GM23338 (cell line): ENCODE results near the gene AKAP13. TPM values are rescaled to one million over a fixed set of nuclear protein-coding genes. Genes with fewer than 3 reads are reported as not detected.

Experiments used
- ATAC-seq: fragments of 200-7000 bp; cut with Tn5 transposase; 3 replicates; pipeline ENCODE4 v1.9.1; 2020
- DNase-seq: peaks from one replicate; pipeline ENCODE4 v3.0.0-alpha.2; 2015; ENCODE audit warnings: low spot score
- H2AFZ ChIP-seq: fragments of 200-600 bp; sonication (generic); 2 replicates; pipeline ENCODE4 v1.8.0; 2016; ENCODE audit warnings: antibody characterized with exemption, mild to moderate bottlenecking, moderate library complexity
- H3F3A ChIP-seq: fragments of 200-600 bp; sonication (generic); replicated peaks from 2 replicates; pipeline ENCODE4 v1.8.0; 2017; ENCODE audit warnings: antibody characterized with exemption, mixed run types, low read depth
- H3K27ac ChIP-seq: fragments of 200-600 bp; sonication (generic); 2 replicates; pipeline ENCODE4 v1.6.1; 2016; ENCODE audit warnings: low read depth
- H3K27me3 ChIP-seq: fragments of 200-600 bp; sonication (generic); 2 replicates; pipeline ENCODE4 v1.8.0; 2016; ENCODE audit warnings: mild to moderate bottlenecking, mixed run types, moderate library complexity; ENCODE audit not compliant: insufficient read depth
- H3K36me3 ChIP-seq: fragments of 200-600 bp; sonication (generic); 2 replicates; pipeline ENCODE4 v1.8.0; 2016; ENCODE audit warnings: mild to moderate bottlenecking; ENCODE audit not compliant: insufficient read depth
- H3K4me1 ChIP-seq: fragments of 200-600 bp; sonication (generic); 2 replicates; pipeline ENCODE4 v1.8.0; 2016; ENCODE audit warnings: mild to moderate bottlenecking, moderate library complexity; ENCODE audit not compliant: insufficient read depth
- H3K4me2 ChIP-seq: fragments of 200-600 bp; sonication (generic); 2 replicates; pipeline ENCODE4 v1.7.1; 2017; ENCODE audit warnings: mixed run types
- H3K4me3 ChIP-seq: fragments of 200-600 bp; sonication (generic); 2 replicates; pipeline ENCODE4 v1.6.1; 2016; ENCODE audit warnings: mixed run types
- H3K79me2 ChIP-seq: fragments of 200-600 bp; sonication (generic); replicated peaks from 2 replicates; pipeline ENCODE4 v1.8.0; 2017; ENCODE audit warnings: mild to moderate bottlenecking; ENCODE audit not compliant: insufficient read depth
- H3K9me2 ChIP-seq: fragments of 200-600 bp; sonication (generic); 2 replicates; pipeline ENCODE4 v1.8.0; 2017; ENCODE audit not compliant: insufficient read depth
- H4K20me1 ChIP-seq: fragments of 200-600 bp; sonication (generic); replicated peaks from 2 replicates; pipeline ENCODE4 v1.8.0; 2017; ENCODE audit warnings: mild to moderate bottlenecking; ENCODE audit not compliant: insufficient read depth
- H3K27ac Mint-ChIP-seq: 2 replicates; pipeline ENCODE4 v1.8.0; 2020; ENCODE audit warnings: inconsistent platforms, mild to moderate bottlenecking, moderate library complexity, mixed read lengths
- H3K27me3 Mint-ChIP-seq: 3 replicates; pipeline ENCODE4 v1.8.0; 2022; ENCODE audit warnings: low read depth, mild to moderate bottlenecking, moderate library complexity, mixed read lengths, inconsistent platforms; ENCODE audit not compliant: insufficient read depth, poor library complexity
- H3K36me3 Mint-ChIP-seq: 3 replicates; pipeline ENCODE4 v1.8.0; 2021; ENCODE audit warnings: low read depth, mild to moderate bottlenecking, inconsistent platforms, moderate library complexity, mixed read lengths
- H3K4me1 Mint-ChIP-seq: 3 replicates; pipeline ENCODE4 v1.8.0; 2020; ENCODE audit warnings: mild to moderate bottlenecking, inconsistent platforms, mixed read lengths
- H3K4me3 Mint-ChIP-seq: 3 replicates; pipeline ENCODE4 v1.8.0; 2021; ENCODE audit warnings: moderate library complexity, mild to moderate bottlenecking, inconsistent platforms, mixed read lengths
- H3K9me3 Mint-ChIP-seq: 3 replicates; pipeline ENCODE4 v1.8.0; 2020; ENCODE audit warnings: moderate library complexity, mild to moderate bottlenecking, inconsistent platforms, mixed read lengths
- CREB1 ChIP-seq: fragments of 250-450 bp; sonication (Bioruptor Pico); IDR thresholded peaks from 2 replicates; pipeline ENCODE4 v1.5.0; 2020; ENCODE audit warnings: low read depth, mild to moderate bottlenecking, moderate library complexity
- CTCF ChIP-seq, 2 experiments: fragments of 200-600 bp in 1 of 2; sonication (generic) in 1 of 2; conservative IDR thresholded peaks; 2 replicates each; pipeline versions ENCODE4 v1.5.1 to v1.6.1; 2016 to 2017; ENCODE audit warnings: antibody characterized with exemption in 2 of 2, low read depth in 2 of 2, mild to moderate bottlenecking in 2 of 2, moderate library complexity in 1 of 2
- ETS1 ChIP-seq: IDR thresholded peaks from 2 replicates; pipeline ENCODE4 v1.6.1; 2016; ENCODE audit warnings: antibody characterized with exemption
- EZH2 ChIP-seq: fragments of 200-600 bp; sonication (generic); IDR thresholded peaks from one replicate; pipeline ENCODE4 v1.8.0; 2017; ENCODE audit warnings: antibody characterized with exemption, mild to moderate bottlenecking, low read depth; ENCODE audit not compliant: unreplicated experiment
- EZH2phosphoT487 ChIP-seq: fragments of 200-600 bp; sonication (generic); IDR thresholded peaks from one replicate; pipeline ENCODE4 v1.8.1; 2018; ENCODE audit warnings: antibody characterized with exemption; ENCODE audit not compliant: unreplicated experiment
- JUNB ChIP-seq: IDR thresholded peaks from one replicate; pipeline ENCODE4 v1.6.1; 2016; ENCODE audit warnings: antibody characterized with exemption; ENCODE audit not compliant: unreplicated experiment
- REST ChIP-seq: IDR thresholded peaks from one replicate; pipeline ENCODE4 v1.6.1; 2018; ENCODE audit warnings: antibody characterized with exemption; ENCODE audit not compliant: unreplicated experiment
- STAT1 ChIP-seq: IDR thresholded peaks from one replicate; pipeline ENCODE4 v1.6.1; 2016; ENCODE audit warnings: antibody characterized with exemption; ENCODE audit not compliant: unreplicated experiment
- ZNF114 ChIP-seq: fragments of 250-450 bp; sonication (Bioruptor Pico); IDR thresholded peaks from 2 replicates; pipeline ENCODE4 v1.5.0; 2020; ENCODE audit warnings: mild to moderate bottlenecking, moderate library complexity
- ZNF331 ChIP-seq: fragments of 250-450 bp; sonication (Bioruptor Pico); IDR thresholded peaks from 2 replicates; pipeline ENCODE4 v1.5.0; 2020; ENCODE audit warnings: low read depth, mild to moderate bottlenecking, moderate library complexity
- polyA plus RNA-seq: library from polyadenylated mRNA; unstranded; fragments of >200 nt; fragmentation: Nextera tagmentation; extraction: Ambion mirVana; gene quantifications from 2 replicates; pipeline ENCODE4 v1.2.1, GENCODE V29; 2016
- total RNA-seq: library from RNA; depleted of rRNA; stranded (reverse); fragments of >200 nt; shearing (Covaris generic); gene quantifications from 2 replicates; pipeline ENCODE4 v1.2.3, GENCODE V29; 2014

Gene AKAP13
- total and polyA plus RNA-seq, 2 experiments from 2014 or later, result 46.2 to 60.7 TPM

- H3K4me1 ChIP-seq, result no peaks in the 10 kb centered on the region; the same call in 1 of the 2 replicates
- no peak overlapping the region for H3K27ac ChIP-seq
- H2AFZ ChIP-seq, result no peak overlapping the region
- Mint-ChIP-seq H3K27me3 (no peaks in the 10 kb centered on the region), H3K4me3 (no peak overlapping the region), H3K27ac (no peak overlapping the region), H3K36me3 (peaks cover 21% of the 10 kb centered on the region), H3K4me1 (peaks cover 11% of the 10 kb centered on the region), H3K9me3 (no peaks in the 10 kb centered on the region)
- DNase-seq, result no peak
- peaks cover 4% of the 10 kb centered on the region; the same call in 1 of the 2 replicates for H4K20me1 ChIP-seq
- no peak overlapping the region for H3K4me2 ChIP-seq
- no peak for TF ChIP-seq JUNB
- TF ChIP-seq STAT1, result no peak
- TF ChIP-seq ZNF331 (CRISPR knock-in tag), result no peak
- no peak for TF ChIP-seq REST
- TF ChIP-seq CREB1 (CRISPR knock-in tag), result no peak
- no peak for TF ChIP-seq EZH2phosphoT487
- TF ChIP-seq ETS1, result no peak
- no peak overlapping the region for H3K4me3 ChIP-seq
- H3F3A ChIP-seq, result no peaks in the 10 kb centered on the region
- no peaks in the 10 kb centered on the region for H3K9me2 ChIP-seq
- H3K79me2 ChIP-seq, result no peaks in the 10 kb centered on the region
- ATAC-seq, result no peak
- H3K36me3 ChIP-seq, result no peaks in the 10 kb centered on the region; the same call in 1 of the 2 replicates
- H3K27me3 ChIP-seq, result no peaks in the 10 kb centered on the region
Observed at GRCh38 chr15:85711580-85712192, 331.3 kb downstream of the AKAP13 start.

GRCh38 chr15:85716261-85716660 lies 335.9 kb downstream of the AKAP13 start:
- Mint-ChIP-seq H3K27ac (no peak overlapping the region; the same call in 1 of the 2 replicates), H3K4me1 (no peaks in the 10 kb centered on the region), H3K36me3 (peaks cover 32% of the 10 kb centered on the region), H3K4me3 (no peak overlapping the region), H3K27me3 (no peaks in the 10 kb centered on the region), H3K9me3 (no peaks in the 10 kb centered on the region)
- no peaks in the 10 kb centered on the region for H3F3A ChIP-seq
- H3K4me1 ChIP-seq, result no peaks in the 10 kb centered on the region
- no peaks in the 10 kb centered on the region for H3K79me2 ChIP-seq
- TF ChIP-seq EZH2, result no peak
- TF ChIP-seq EZH2phosphoT487, result no peak
- no peak for TF ChIP-seq CTCF (conservative IDR thresholded peaks at IDR 0.05; ENCODE audit: low read depth in 2 of 2)
- no peak for TF ChIP-seq ZNF331 (CRISPR knock-in tag)
- TF ChIP-seq CREB1 (CRISPR knock-in tag), result no peak
- TF ChIP-seq ETS1, result no peak
- TF ChIP-seq STAT1, result no peak
- no peak for TF ChIP-seq ZNF114 (CRISPR knock-in tag)
- H3K36me3 ChIP-seq, result peaks cover 9% of the 10 kb centered on the region; the same call in 1 of the 2 replicates
- H4K20me1 ChIP-seq, result peaks cover 3% of the 10 kb centered on the region; the same call in 1 of the 2 replicates
- H3K27ac ChIP-seq, result no peak overlapping the region
- no peak overlapping the region for H2AFZ ChIP-seq
- DNase-seq (no peak), ATAC-seq (no peak)
- no peak overlapping the region for H3K4me3 ChIP-seq
- no peaks in the 10 kb centered on the region for H3K9me2 ChIP-seq
- H3K4me2 ChIP-seq, result no peak overlapping the region
- no peaks in the 10 kb centered on the region for H3K27me3 ChIP-seq
